Measurements from ENCODE around the gene BTBD16. TPM values are rescaled to one million over a fixed set of nuclear protein-coding genes. Genes with fewer than 3 reads are reported as not detected.

Gene BTBD16
- total RNA-seq, 2 donors from 2014 or later: not detected

DNA sequence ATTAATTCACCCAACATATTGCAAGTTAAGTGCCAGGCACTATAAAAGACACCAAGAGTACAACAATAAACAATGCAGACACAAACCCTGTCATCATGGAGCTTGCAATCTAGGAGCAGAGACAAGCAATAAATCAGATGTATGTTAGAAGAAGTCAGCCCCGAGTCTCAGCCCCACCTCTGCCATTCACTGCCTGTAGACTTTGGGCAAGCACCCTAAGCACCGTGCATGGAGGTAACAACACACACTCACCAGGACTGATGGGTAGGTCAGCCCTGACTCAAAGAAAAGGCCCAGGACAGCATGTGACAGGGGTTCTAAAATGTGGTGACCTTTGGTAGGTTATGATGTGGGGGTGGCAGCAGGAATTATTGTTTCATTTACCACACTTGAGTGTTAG is 54.1 kb downstream of the BTBD16 start:
- DNase-seq: no peak
- 70 to 90% methylated on average over 2 of the region's 2 CpGs for WGBS, 2 donors
- Histone ChIP-seq H3K4me1 (no peaks in the 10 kb centered on the region), H3K27ac (no peak overlapping the region), H3K27me3 (no peaks in the 10 kb centered on the region), H3K4me3 (no peak overlapping the region), H3K36me3 (replicated peaks in 1 of 2; ENCODE audit: insufficient read depth in 1 of 2, low read depth in 2 of 2) (no peaks in the 10 kb centered on the region), H3K9me3 (no peaks in the 10 kb centered on the region)
- ATAC-seq: no peak
- no peak for TF ChIP-seq CTCF (IDR thresholded peaks at IDR 0.05)
- TF ChIP-seq POLR2A (IDR thresholded peaks at IDR 0.05): no peak
- intact Hi-C loops (cut with DNase I): no loop called here

DNA sequence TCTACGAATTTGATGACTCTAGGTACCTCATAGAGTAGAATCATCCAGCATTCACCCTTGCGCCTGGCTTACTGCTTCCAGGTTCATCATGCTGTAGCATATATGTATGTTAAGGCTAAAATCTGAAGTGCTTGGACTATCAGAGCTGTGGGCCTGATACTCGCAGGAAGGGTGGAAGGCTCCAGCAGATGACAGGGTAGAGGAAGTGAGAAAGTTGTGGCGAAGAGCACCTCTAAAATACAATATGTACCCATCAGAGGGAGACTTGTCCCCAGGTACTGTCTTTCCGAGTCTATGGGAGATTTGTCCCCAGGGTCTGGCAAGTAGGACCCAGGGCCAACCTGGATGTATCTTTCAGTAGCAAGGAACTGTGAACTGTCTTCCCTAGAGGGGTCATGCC is 55.3 kb downstream of the BTBD16 start:
- TF ChIP-seq CTCF (IDR thresholded peaks at IDR 0.05) (no peak), POLR2A (IDR thresholded peaks at IDR 0.05) (no peak)
- intact Hi-C loops (cut with DNase I): no loop called here
- 85 to 86% methylated on average over 5 of the region's 5 CpGs for WGBS, 2 donors
- H3K4me1 ChIP-seq: peaks cover 6% of the 10 kb centered on the region
- no peaks in the 10 kb centered on the region for H3K36me3 ChIP-seq (replicated peaks in 1 of 2; ENCODE audit: insufficient read depth in 1 of 2, low read depth in 2 of 2)
- no peak for ATAC-seq
- no peaks in the 10 kb centered on the region for H3K27me3 ChIP-seq
- H3K4me3 ChIP-seq: no peak overlapping the region
- DNase-seq: no peak
- H3K27ac ChIP-seq: no peak overlapping the region
- H3K9me3 ChIP-seq: no peaks in the 10 kb centered on the region

DNA sequence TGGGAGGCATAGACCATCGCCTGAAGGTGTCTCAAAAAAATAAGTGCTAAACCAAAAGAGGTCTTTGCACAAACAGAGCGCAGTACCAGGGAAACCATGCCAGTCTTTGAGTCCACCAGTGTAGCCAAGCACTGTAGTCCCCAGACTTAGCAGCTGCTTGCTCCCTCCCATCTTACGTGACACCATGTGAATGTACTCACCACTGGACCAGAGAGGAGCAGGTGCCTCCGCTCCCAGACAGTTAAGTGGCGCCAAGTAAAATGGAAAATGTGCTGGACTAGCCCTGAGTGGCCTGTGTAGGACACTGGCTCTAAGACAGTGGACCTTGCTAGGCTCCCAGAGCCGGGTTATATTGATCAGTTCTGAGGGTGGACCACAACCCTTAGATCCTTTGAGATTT is 55.7 kb downstream of the BTBD16 start:
- H3K9me3 ChIP-seq: no peaks in the 10 kb centered on the region
- WGBS, 2 donors: 79 to 93% methylated on average over 5 to 6 of the region's 6 CpGs
- no peak for ATAC-seq
- H3K27me3 ChIP-seq: no peaks in the 10 kb centered on the region
- intact Hi-C loops (cut with DNase I): no loop called here
- H3K4me3 ChIP-seq: no peak overlapping the region
- H3K27ac ChIP-seq: no peak overlapping the region
- DNase-seq: no peak
- no peak for TF ChIP-seq POLR2A (IDR thresholded peaks at IDR 0.05)
- no peak for TF ChIP-seq CTCF (IDR thresholded peaks at IDR 0.05)
- H3K4me1 ChIP-seq: peaks cover 6% of the 10 kb centered on the region
- H3K36me3 ChIP-seq (replicated peaks in 1 of 2; ENCODE audit: insufficient read depth in 1 of 2, low read depth in 2 of 2): no peaks in the 10 kb centered on the region

DNA sequence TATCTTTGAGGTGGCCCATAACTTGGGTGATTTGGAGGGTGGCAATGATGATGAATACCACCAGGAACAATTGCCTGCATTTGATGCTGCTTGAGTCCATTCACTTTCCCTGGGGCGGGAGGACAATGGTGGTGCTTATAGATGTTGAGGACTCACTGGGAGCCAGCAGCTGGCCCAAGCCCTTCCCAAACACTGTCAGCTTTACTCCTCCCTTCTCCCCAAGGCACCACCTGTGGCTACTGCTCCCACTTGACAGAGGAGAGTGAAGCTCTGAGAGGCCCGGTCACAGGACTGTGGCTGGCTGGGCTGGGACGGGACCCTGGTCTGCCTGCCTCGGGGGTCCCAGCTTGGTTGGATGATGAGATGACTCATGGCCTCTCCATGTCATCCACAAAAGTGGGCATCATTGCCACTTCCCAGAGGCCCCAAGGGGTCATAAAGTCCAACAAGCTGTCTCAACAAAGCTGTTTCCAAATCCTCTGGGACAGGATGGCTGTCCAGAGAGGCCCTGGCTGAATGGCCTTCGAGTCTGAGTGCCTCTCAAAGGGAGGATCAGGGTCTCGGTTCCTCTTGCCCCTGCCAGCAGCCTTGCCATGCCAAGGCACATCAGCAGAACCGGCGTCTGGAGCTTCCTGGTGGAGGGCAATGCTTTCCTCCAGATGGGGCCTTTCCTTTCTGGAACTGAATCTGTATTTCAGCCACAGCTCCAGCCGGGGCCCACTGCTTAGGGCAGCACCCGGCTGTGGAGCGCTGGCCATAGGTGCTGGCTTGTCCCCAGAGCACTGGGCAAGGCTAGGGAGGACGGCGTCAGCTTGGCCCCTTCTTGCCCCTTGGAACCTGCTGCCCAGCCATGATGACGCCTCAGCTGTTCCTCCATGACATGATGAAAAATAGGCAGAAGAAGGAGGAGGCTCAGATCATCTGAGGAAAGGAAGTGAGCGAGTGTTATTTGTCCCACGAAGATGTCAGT is 56.4 kb downstream of the BTBD16 start:
- Histone ChIP-seq H3K9me3 (no peaks in the 10 kb centered on the region), H3K36me3 (replicated peaks in 1 of 2; ENCODE audit: insufficient read depth in 1 of 2, low read depth in 2 of 2) (no peaks in the 10 kb centered on the region), H3K4me3 (no peak overlapping the region), H3K27ac (no peak overlapping the region), H3K4me1 (peaks cover 6% of the 10 kb centered on the region), H3K27me3 (no peaks in the 10 kb centered on the region)
- TF ChIP-seq CTCF (IDR thresholded peaks at IDR 0.05) (no peak), POLR2A (IDR thresholded peaks at IDR 0.05) (no peak)
- ATAC-seq: no peak
- no peak for DNase-seq
- WGBS, 2 donors: 80 to 83% methylated on average over 11 to 16 of the region's 16 CpGs
- intact Hi-C loops (cut with DNase I): no loop called here

DNA sequence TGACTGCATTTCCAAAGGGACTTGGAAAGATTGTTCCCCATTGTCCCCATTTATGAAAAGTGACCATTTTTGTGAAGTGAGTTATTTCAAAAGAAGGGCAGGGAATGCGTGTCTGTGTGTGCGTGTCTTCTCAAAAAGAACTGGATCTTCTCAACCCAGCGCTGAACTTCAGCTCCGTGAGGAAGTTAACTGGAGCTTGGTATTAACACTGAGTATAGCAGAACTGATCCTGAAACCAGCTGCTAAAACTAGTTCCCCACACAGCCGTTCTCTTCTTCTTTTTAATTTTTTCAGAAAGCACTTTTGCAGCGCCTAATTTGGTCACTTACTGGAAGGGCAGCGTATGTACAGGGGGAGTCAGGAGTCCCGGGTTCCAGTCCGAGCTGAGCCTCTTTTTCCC is 57.6 kb downstream of the BTBD16 start:
- Histone ChIP-seq H3K27ac (no peak overlapping the region), H3K27me3 (no peaks in the 10 kb centered on the region), H3K36me3 (replicated peaks in 1 of 2; ENCODE audit: insufficient read depth in 1 of 2, low read depth in 2 of 2) (no peaks in the 10 kb centered on the region), H3K9me3 (no peaks in the 10 kb centered on the region), H3K4me1 (peaks cover 6% of the 10 kb centered on the region), H3K4me3 (no peak overlapping the region)
- DNase-seq: no peak
- ATAC-seq: no peak
- intact Hi-C loops (cut with DNase I): no loop called here
- 59 to 66% methylated on average over 9 of the region's 9 CpGs for WGBS, 2 donors
- no peak for TF ChIP-seq CTCF (IDR thresholded peaks at IDR 0.05)
- no peak for TF ChIP-seq POLR2A (IDR thresholded peaks at IDR 0.05)

Measured in body of pancreas (tissue), 4 donors.